Heart right ventricle (tissue), 16 donors: ENCODE data around the gene DENND1A. TPM values are rescaled to one million over a fixed set of nuclear protein-coding genes. Genes with fewer than 3 reads are reported as not detected.

Experiments used
- ATAC-seq, 8 donors: fragments of 200-7000 bp; cut with Tn5 transposase; one replicate each; pipeline ENCODE4 v1.9.1; 2020; ENCODE audit warnings: mild to moderate bottlenecking in 8 of 8, moderate library complexity in 8 of 8, moderate number of reproducible peaks in 1 of 8
- DNase-seq, 2 donors: peaks; one replicate each; pipeline ENCODE4 v3.0.0-alpha.2; 2020
- H3K27ac ChIP-seq, 10 donors: fragments of 200-600 bp; sonication (generic) in 2 of 10; one replicate each; pipeline versions ENCODE4 v1.5.0 to v1.8.0; 2020 to 2022; ENCODE audit warnings: mild to moderate bottlenecking in 3 of 10
- H3K27me3 ChIP-seq, 7 donors: fragments of 200-600 bp; one replicate each; pipeline ENCODE4 v1.8.0; 2021 to 2022; ENCODE audit warnings: mild to moderate bottlenecking in 2 of 7
- H3K36me3 ChIP-seq, 9 donors: fragments of 200-600 bp; sonication (generic) in 1 of 9; one replicate each; pipeline versions ENCODE4 v1.5.0 to v1.8.0; 2020 to 2022; ENCODE audit warnings: mild to moderate bottlenecking in 2 of 9
- H3K4me1 ChIP-seq, 9 donors: fragments of 200-600 bp; sonication (generic) in 1 of 9; one replicate each; pipeline versions ENCODE4 v1.5.0 to v1.8.0; 2020 to 2022; ENCODE audit warnings: mild to moderate bottlenecking in 4 of 9
- H3K4me3 ChIP-seq, 10 donors: fragments of 200-600 bp; sonication (generic) in 2 of 10; one replicate each; pipeline versions ENCODE4 v1.5.0 to v1.8.0; 2020 to 2022; ENCODE audit warnings: mild to moderate bottlenecking in 7 of 10, moderate library complexity in 2 of 10
- H3K9me3 ChIP-seq, 11 donors: fragments of 200-600 bp in 10 of 11; sonication (generic) in 2 of 11; one replicate each; pipeline versions ENCODE4 v1.5.0 to v1.8.0; 2013 to 2022; ENCODE audit warnings: mild to moderate bottlenecking in 2 of 11, control low read depth in 1 of 11, moderate library complexity in 1 of 11
- CTCF ChIP-seq, 9 donors: fragments of 200-600 bp; sonication (generic) in 2 of 9; IDR thresholded peaks; one replicate each; pipeline versions ENCODE4 v1.5.0 to v1.8.0; 2021 to 2022; ENCODE audit warnings: antibody characterized with exemption in 9 of 9, mild to moderate bottlenecking in 5 of 9, moderate library complexity in 1 of 9
- WGBS, 2 donors: extraction: QIAGEN DNeasy Blood & Tissue Kit; methylation state at CpG; one replicate each; pipeline ENCODE4 v1.1.7; 2013; ENCODE audit warnings: inconsistent platforms in 1 of 2; 5-methylcytosine and 5-hydroxymethylcytosine counted together
- intact Hi-C, 10 donors: fragments of 100-400 bp; cut with DNase I; formaldehyde crosslinking; loops; one replicate each; pipeline versions ENCODE4 v1.11.1 to v1.14.2; 2022
- polyA plus RNA-seq, 2 donors: library from polyadenylated mRNA; stranded (reverse); fragments of 200-250 nt; gene quantifications; one replicate each; pipeline ENCODE4 v1.2.3, GENCODE V29; 2013
- total RNA-seq, 10 donors: library from RNA; stranded (reverse); fragmentation: NEBNext Ultra II Directional in 3 of 10; extraction: Animal tissue kit (Norgen Biotek cat#: 25700) in 3 of 10; gene quantifications; one replicate each; pipeline versions ENCODE4 v1.2.1 to v1.2.4, GENCODE V29; 2021 to 2023
- donor health status: Arrhythmogenic right ventricular cardiomyopathy.
- donor health status: ischemic (EF 13 %, LVEDD 7.1; RV severe dilation, severe dysfunction).
- donor health status: healthy with polysubstance abuse.
- donor health status: DM: no; HTN: yes; CAD: no.
- donor health status: DM: no; HTN: no; CAD: no.
- donor health status: ischemic (EF 25% LVEDD 6.9; RV normal size, moderate dysfunction).
- donor health status: ischemic (EF 25% LVEDD 5.7; RV mildly dilated, moderate dysfunction).
- donor health status: healthy.
- donor health status: DM: yes; HTN: yes; CAD: no.
- donor health status: Ischemic cardiomyopathy.
- donor health status: ischemic (EF 35%, LVEDD 5.7; RV mildly dilated, moderate dysfunction).
- donor health status: nonischemic (EF 11% LVEDD 7.7; RV severe dilation, severe dysfunction).
- donor health status: DM: yes; HTN: yes; CAD: no.
- donor health status: PGD.
- donor health status: ischemic (EF 29% LVEDD 5.4; RV normal size, mild dysfunction).
- donor health status: nonischemic (EF 23%, LVEDD 6.1; RV moderate dilation, normal function).

DENND1A gene
- total and polyA plus RNA-seq, 12 donors: 7.3 to 19.6 (median 12.2) TPM

- Histone ChIP-seq H3K36me3 (no peaks in the 10 kb centered on the region), H3K27me3 (no peaks in the 10 kb centered on the region), H3K4me3 (peak overlapping the region in 9 of 10 donors; percentile 25 to 53 (median 44)), H3K9me3 (no peaks in the 10 kb centered on the region), H3K4me1 (peaks cover 2 to 36% (median 21%) of the 10 kb centered on the region in 9 donors), H3K27ac (peak overlapping the region; percentile 9 to 84 (median 74))
- peak; percentile 19 to 76 (median 61) for ATAC-seq
- peak; percentile 29 to 34 for DNase-seq
- 30 to 31% methylated on average over 32 of the region's 32 CpGs for WGBS, 2 donors
- TF ChIP-seq CTCF (IDR thresholded peaks at IDR 0.05): no peak
- intact Hi-C loops: loop anchor here in 4 of 10 donors (2.0 to 10.0 kb wide), 4 partner anchors 71 to 235 kb away; partner anchors contain the start of gene STRBP (in 2 of the 4)
Observed at GRCh38 chr9:123339666-123340510, 590.0 kb downstream of the DENND1A start.

GRCh38 chr9:123338710-123339665 lies 590.9 kb downstream of the DENND1A start:
- intact Hi-C loops: loop anchor here in 1 of 10 donors (2.0 kb wide), 1 partner anchor 70 kb away; the partner anchor contains the start of gene STRBP
- Histone ChIP-seq H3K9me3 (no peaks in the 10 kb centered on the region), H3K4me1 (peaks cover 2 to 36% (median 21%) of the 10 kb centered on the region in 9 donors), H3K27me3 (no peaks in the 10 kb centered on the region), H3K4me3 (peak overlapping the region in 9 of 10 donors; percentile 25 to 53 (median 44)), H3K36me3 (no peaks in the 10 kb centered on the region), H3K27ac (peak overlapping the region; percentile 9 to 84 (median 74))
- 21 to 23% methylated on average over 35 of the region's 35 CpGs for WGBS, 2 donors
- ATAC-seq: peak; percentile 61 to 84 (median 79)
- DNase-seq: peak; percentile 34 to 43
- TF ChIP-seq CTCF (IDR thresholded peaks at IDR 0.05): no peak

GRCh38 chr9:123337971-123338370 lies 592.0 kb downstream of the DENND1A start:
- Histone ChIP-seq H3K4me1 (peaks cover 2 to 35% (median 21%) of the 10 kb centered on the region in 9 donors), H3K9me3 (no peaks in the 10 kb centered on the region), H3K4me3 (no peak overlapping the region), H3K36me3 (no peaks in the 10 kb centered on the region), H3K27me3 (no peaks in the 10 kb centered on the region), H3K27ac (no peak overlapping the region)
- intact Hi-C loops: loop anchor here in 1 of 10 donors (2.0 kb wide), 1 partner anchor 69 kb away; the partner anchor contains the start of gene STRBP
- no peak for ATAC-seq
- WGBS, 2 donors: 70 to 76% methylated on average over 4 of the region's 4 CpGs
- no peak for TF ChIP-seq CTCF (IDR thresholded peaks at IDR 0.05)
- DNase-seq: no peak

- intact Hi-C loops: no loop called here
- no peaks in the 10 kb centered on the region for H3K9me3 ChIP-seq
- H3K36me3 ChIP-seq: no peaks in the 10 kb centered on the region
- H3K4me3 ChIP-seq: no peak overlapping the region
- no peak overlapping the region for H3K27ac ChIP-seq
- no peaks in the 10 kb centered on the region for H3K27me3 ChIP-seq
- peaks cover 2 to 35% (median 21%) of the 10 kb centered on the region in 9 donors for H3K4me1 ChIP-seq
- ATAC-seq (no peak), DNase-seq (no peak)
- TF ChIP-seq CTCF (IDR thresholded peaks at IDR 0.05): no peak
Observed at GRCh38 chr9:123336959-123337358, 593.0 kb downstream of the DENND1A start.
